ENCODE measurements around the gene ZNF747.
"Not testable (repeated sequence)": the region's sequence is repeated elsewhere in the genome, so short reads cannot be mapped to it uniquely, and the experiment has no call there.

The ZNF747 gene

GRCh38 chr16:30557957-30558788, 23.5 kb upstream of the ZNF747 start, which contains the start of gene ZNF764:
TSS of gene ZNF764 (minus strand) at chr16:30558374. CDS start at chr16:30558182, 192 bp downstream.
- DNase-seq (ENCODE audit: low read depth) = peak; percentile 93

- DNase-seq (ENCODE audit: low read depth) = no peak
These were observed 23.0 kb upstream of the ZNF747 start for GRCh38 chr16:30557707-30557956.

DNA sequence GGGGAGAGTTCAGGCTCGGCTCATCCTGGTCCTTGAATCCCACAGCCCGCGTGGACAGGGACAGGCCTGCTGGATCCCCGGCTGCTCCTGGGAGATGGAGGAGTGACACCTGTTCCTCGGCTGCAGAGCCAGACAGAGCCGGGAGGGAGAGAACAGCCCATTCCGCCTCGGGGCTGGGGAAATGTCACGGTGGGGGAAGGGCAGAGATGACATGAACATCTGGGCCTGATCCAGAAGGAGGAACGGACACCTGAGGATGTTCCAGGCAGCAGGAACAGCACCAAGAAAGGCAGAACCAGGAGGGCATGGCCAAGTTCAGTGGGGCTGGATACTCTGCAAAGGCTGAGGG, 21.4 kb upstream of the ZNF747 start:
- DNase-seq (ENCODE audit: low read depth) = no peak

GRCh38 chr16:30555315-30556124, 20.9 kb upstream of the ZNF747 start:
- DNase-seq (ENCODE audit: low read depth) = no peak

DNA sequence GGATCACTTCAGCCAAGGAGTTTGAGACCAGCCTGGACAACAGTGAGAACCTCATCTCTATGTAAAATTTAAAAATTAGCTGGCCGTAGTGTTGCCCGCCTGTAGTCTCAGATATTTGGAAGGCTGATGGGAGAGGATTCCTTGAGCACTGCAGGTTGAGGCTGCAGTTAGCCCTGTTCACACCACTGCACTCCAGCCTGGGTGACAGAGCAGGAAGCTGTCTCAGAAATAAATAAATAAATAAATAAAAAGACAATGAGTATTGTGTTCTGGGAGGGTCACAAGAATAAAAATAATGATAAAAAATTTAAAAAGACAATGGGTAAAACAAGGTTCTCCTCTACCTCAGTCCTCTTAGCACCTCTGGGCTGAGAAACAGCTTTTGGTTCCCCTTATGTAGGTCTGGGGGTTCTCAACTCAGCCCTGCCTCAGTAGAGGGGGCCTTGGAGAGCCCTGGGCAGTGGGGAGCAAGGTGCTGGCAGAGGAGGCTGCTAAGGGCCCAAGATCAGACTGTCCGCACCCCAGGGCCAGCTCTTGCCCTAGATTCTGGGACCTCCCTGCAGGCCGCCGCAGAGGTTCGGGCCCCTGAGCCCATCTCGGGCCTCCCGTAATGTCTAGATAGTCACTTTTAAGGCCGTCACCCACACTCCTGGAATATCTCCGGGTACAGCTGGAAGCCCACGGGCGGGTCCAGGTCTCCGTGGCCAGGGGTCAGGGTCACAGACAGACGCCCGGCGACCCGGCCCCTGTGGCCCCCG, 20.1 kb upstream of the ZNF747 start:
- DNase-seq (ENCODE audit: low read depth) = no peak

GRCh38 chr16:30553393-30553899, 18.8 kb upstream of the ZNF747 start:
- DNase-seq (ENCODE audit: low read depth) = no peak

DNA sequence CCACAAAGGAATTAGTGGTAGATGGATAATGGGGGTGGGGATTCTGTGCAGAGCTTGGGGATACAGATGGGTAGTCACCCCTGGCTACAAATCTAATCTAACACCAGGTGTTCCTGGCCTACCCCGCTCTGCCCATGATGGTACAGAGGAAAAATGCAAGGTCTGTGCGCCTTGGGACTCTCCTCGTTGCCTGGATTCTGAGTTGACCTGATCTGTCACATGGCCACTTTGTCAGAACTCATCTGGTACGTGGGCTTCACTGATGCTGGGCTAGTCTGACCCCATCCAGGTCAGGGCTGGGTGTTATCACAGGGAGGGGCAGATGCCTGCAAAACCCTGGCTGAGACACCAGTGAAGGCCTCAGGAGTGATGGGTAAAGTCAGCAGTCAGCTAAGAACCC, 18.3 kb upstream of the ZNF747 start:
- no peak for DNase-seq (ENCODE audit: low read depth)

- peak; percentile 52 for DNase-seq (ENCODE audit: low read depth)
These were observed 17.1 kb upstream of the ZNF747 start for GRCh38 chr16:30551781-30552180.

DNA sequence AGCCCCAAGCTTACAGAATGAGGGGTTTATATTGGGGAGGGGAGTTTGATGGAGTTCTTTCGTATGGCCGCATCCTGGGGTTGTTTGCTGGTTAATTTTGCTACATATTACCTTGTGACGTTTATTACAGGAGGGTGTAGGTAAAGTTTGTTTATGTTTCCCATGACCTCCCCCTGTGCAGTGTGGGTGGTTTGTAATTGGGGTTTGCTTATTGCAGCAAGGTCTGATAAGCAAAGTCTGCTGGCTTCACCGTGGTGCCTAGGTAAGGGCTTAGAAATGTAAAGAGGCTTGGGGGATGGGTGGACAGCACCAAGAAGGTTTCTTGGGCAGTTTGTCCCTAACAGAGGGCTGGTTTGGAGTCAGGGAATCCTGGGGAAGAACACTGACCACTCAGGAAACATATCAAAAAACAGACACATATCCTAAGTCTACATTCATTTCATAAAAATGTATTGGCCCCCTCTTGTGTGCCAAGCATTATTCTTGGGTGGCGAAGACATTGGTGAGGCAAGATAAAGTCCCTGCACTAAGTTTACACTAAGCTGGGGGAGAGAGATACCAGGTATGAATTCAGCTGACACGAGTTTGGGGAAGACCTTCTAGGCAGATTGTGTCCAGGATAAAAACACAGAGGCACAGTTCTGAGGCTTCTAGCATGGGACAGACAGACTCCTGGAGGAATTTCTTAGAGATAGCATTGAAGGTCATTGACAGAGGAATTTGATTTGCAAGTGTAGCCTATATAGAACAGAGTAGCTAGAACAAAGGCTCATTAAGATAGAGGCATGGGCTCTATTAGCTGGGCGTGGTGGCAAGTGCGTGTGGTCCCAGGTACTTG, 14.0 kb upstream of the ZNF747 start:
- no peak for DNase-seq (ENCODE audit: low read depth)

GRCh38 chr16:30546115-30546514, 11.5 kb upstream of the ZNF747 start:
- DNase-seq (ENCODE audit: low read depth) = no peak

GRCh38 chr16:30543067-30543466, 8.4 kb upstream of the ZNF747 start:
- no peak for DNase-seq (ENCODE audit: low read depth)

DNA sequence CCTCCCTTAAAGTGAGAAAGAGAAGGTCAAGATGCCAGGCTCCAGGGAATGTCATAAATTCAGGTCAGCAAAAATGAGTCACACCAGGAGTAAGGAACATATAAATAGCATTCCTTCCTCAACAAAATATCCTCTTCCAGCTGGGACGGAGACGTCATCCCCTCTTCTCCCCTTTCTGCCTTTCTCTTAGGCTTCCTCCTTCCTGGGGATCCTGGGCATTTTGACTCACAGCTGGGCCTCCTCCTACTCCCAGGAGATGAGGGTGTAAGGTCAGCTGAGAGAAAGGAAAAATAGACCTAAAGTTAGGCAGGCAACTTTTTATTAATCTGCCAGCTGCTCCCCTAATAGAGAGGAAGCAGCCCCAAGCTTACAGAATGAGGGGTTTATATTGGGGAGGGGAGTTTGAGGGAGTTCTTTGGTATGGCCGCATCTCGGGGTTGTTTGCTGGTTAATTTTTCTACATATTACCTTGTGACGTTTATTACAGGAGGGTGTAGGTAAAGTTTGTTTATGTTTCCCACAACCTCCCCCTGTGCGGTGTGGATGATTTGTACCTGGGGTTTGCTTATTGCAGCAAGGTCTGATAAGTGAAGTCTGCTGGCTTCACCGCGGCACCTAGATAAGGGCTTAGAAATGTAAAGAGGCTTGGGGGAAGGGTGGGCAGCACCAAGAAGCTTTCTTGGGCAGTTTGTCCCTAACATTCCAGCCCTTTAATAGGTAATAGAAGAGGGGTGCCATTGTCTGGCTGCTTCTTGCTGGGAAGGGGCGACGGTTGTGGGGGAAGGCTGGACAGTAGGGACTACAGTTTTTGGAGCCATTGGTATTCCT, 7.1 kb upstream of the ZNF747 start:
- DNase-seq (ENCODE audit: low read depth) = no peak

GRCh38 chr16:30540916-30541464, 6.3 kb upstream of the ZNF747 start:
- DNase-seq (ENCODE audit: low read depth) = not testable (repeated sequence)

GRCh38 chr16:30539986-30540526, 5.4 kb upstream of the ZNF747 start:
- not testable (repeated sequence) for DNase-seq (ENCODE audit: low read depth)

- DNase-seq (ENCODE audit: low read depth) = no peak
These were observed 4.6 kb upstream of the ZNF747 start for GRCh38 chr16:30539000-30539964.

- not testable (repeated sequence) for DNase-seq (ENCODE audit: low read depth)
These were observed 1.9 kb upstream of the ZNF747 start for GRCh38 chr16:30536391-30537024.

DNA sequence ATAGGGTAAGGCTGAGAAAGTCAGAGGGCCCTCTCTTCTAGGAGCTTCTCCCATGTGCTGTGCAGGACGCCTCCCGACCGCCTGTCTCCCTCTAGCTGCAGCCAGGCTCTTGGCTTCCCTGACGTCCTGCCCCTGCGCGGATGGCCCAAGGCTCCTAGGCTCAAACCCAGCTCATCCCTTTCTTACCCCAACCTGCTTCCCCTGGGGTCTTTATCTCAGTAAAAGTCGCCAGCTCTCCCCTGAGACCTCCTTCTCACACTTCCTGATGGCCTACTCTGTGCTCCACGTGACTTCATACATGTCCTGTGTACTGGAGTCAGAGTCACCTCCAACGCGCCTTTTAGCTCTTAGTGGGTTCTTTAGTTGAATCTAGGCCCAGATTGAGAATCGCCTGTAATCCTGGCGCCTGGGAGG, 1.1 kb upstream of the ZNF747 start:
- peak; percentile 43 for DNase-seq (ENCODE audit: low read depth)

GRCh38 chr16:30535106-30535776, 583 bp upstream of the ZNF747 start:
- DNase-seq (ENCODE audit: low read depth) = no peak

Data from activated T-helper 1 cell treated with Interleukin-2 at 50 U/mL for 16 hours (primary cell).